Stimulated activated CD8-positive, alpha-beta memory T cell treated with anti-CD3 and anti-CD28 coated beads, Interleukin-4, amount 100 ng/mL, for 1 hour (primary cell): ENCODE data around the gene SLC22A2.

Experiments used
- DNase-seq, 2 donors: peaks; one replicate each; pipeline ENCODE4 v3.0.0-alpha.2; 2020; ENCODE audit warnings: low read depth in 2 of 2, low spot score in 1 of 2

The SLC22A2 gene

GRCh38 chr6:160274871-160275510 lies 16.4 kb upstream of the SLC22A2 start:
- DNase-seq, result no peak

GRCh38 chr6:160273750-160274149 lies 15.1 kb upstream of the SLC22A2 start:
- no peak for DNase-seq

GRCh38 chr6:160273196-160273595 lies 14.6 kb upstream of the SLC22A2 start:
- no peak for DNase-seq

- DNase-seq, result no peak
Measured at GRCh38 chr6:160272707-160273106, 14.1 kb upstream of the SLC22A2 start.

GRCh38 chr6:160270347-160270746 lies 11.7 kb upstream of the SLC22A2 start:
- no peak for DNase-seq

- DNase-seq, result no peak
Measured at GRCh38 chr6:160269771-160270170, 11.2 kb upstream of the SLC22A2 start.

- no peak for DNase-seq
Measured at GRCh38 chr6:160269023-160269521, 10.5 kb upstream of the SLC22A2 start.

- no peak for DNase-seq
Measured at GRCh38 chr6:160267102-160267501, 8.5 kb upstream of the SLC22A2 start.

GRCh38 chr6:160265869-160266476 lies 7.4 kb upstream of the SLC22A2 start:
- no peak for DNase-seq

GRCh38 chr6:160264061-160264612 lies 5.5 kb upstream of the SLC22A2 start:
- DNase-seq, result no peak

GRCh38 chr6:160263196-160263939 lies 4.7 kb upstream of the SLC22A2 start:
- no peak for DNase-seq

GRCh38 chr6:160261991-160262680 lies 3.5 kb upstream of the SLC22A2 start:
- no peak for DNase-seq

- no peak for DNase-seq
Measured at GRCh38 chr6:160260803-160261450, 2.3 kb upstream of the SLC22A2 start.

GRCh38 chr6:160260367-160260766 lies 1.7 kb upstream of the SLC22A2 start:
- DNase-seq, result no peak

- DNase-seq, result no peak
Measured at GRCh38 chr6:160259598-160259997, 977 bp upstream of the SLC22A2 start.

- DNase-seq, result no peak
Measured at GRCh38 chr6:160259143-160259425, 463 bp upstream of the SLC22A2 start.

- DNase-seq, result no peak
Measured at GRCh38 chr6:160256445-160256844, 2.2 kb downstream of the SLC22A2 start.

- no peak for DNase-seq
Measured at GRCh38 chr6:160254467-160255312, 3.9 kb downstream of the SLC22A2 start.

GRCh38 chr6:160253714-160254113 lies 4.9 kb downstream of the SLC22A2 start:
- DNase-seq, result no peak

- no peak for DNase-seq
Measured at GRCh38 chr6:160253292-160253691, 5.3 kb downstream of the SLC22A2 start.
